Hematopoietic multipotent progenitor cell treated with erythropoietin and hydrocortisone succinate and interleukin-3 and kit ligand, for 6 days (in vitro differentiated cells): ENCODE results near the gene S100A3.
"Not testable (repeated sequence)": the region's sequence is repeated elsewhere in the genome, so short reads cannot be mapped to it uniquely, and the experiment has no call there.

Source experiments
- DNase-seq: peaks from one replicate; pipeline ENCODE4 v3.0.0-alpha.2; 2015

Gene S100A3, protein sequence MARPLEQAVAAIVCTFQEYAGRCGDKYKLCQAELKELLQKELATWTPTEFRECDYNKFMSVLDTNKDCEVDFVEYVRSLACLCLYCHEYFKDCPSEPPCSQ

DNA sequence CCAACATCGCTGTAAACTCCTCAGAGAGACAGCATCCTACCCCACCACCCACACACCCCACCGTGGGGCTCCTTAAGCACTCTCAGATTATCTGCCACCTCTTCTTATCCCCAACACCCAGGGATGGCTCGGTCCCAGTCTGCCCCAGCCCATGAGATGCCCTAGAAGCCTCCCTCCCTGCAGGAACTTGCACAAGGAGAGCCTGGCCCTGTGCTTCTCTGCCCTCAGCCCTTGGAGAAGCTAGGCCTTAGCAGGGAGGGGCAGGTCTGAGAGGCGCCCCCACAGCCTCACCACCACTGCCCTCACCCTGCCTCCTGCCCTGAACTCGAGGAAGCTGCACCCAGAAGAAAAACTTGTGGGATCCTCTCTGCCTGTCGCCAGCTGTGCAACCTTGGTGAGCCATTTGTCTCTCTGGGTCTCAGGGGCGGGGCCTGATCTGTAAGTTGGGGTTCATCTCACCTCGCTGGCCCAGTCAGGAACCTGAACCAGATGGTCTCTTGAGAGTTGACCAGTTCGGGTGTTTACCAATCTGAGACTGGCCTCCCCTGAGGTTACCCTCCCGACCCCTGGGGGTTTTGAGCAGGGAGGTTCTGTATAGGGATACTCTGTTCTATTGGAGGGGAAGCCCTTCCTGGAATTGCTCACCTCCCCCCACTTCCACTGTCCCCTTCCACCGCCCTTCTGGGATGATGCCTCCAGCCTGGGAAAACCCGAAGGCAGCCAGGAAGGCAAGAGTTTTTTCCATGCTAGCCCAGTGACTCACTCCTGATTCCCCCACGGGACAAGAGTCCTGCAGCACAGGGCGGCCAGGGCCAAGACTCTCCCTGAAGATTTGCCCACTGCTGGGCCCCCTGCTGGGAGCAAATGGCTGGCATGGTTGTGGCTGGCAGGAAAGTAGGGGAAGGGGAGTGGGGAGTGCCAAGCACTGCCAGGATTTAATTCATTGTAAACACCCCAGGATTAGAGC is at the start of gene S100A3:
TSS of gene S100A3 (minus strand) at position 537 of the 967 bp plus-strand sequence. CDS start 773 bp downstream, outside the sequence.
- DNase-seq = peak; percentile 58

DNA sequence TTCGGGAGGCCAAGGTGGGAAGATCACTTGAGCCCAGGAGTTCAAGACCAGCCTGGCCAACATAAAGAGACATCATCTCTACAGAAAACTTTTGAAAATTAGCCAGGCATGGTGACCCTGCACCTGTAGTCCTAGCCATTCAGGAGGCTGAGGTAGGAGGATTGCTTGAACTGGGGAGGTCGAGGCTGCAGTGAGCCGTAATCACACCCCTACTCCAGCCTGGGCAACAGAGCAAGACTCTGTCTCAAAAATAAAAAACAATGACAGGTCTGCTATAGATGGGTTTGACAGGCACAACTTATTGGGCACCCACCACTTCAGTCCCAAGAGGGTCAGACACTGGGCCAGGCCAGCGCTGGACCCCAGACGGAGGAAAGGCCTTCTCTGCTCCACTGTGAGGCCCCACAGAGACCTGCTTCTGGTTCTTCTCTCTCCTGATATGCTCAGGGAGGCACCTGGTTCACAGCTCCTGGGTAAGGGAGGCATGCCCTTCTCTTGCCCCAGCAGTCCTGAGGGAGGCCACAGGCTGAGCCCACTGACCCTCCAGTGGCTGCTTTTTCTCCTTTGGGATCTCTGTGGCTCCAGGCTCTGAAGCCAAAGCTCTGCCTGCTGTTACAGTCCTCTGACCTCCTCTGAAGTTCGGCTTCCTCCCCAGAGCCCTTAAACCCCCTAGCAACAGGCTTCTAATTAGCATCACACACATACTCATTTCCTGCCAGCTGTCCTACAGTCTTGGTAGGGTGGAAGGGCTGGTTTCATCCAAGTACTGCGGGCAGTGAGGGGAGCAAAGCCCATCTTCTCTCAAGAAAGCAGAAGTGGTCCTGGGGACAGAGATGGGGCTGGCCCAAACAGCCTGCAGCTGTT is 49.5 kb upstream of the S100A3 start:
- peak; percentile 71 for DNase-seq

DNA sequence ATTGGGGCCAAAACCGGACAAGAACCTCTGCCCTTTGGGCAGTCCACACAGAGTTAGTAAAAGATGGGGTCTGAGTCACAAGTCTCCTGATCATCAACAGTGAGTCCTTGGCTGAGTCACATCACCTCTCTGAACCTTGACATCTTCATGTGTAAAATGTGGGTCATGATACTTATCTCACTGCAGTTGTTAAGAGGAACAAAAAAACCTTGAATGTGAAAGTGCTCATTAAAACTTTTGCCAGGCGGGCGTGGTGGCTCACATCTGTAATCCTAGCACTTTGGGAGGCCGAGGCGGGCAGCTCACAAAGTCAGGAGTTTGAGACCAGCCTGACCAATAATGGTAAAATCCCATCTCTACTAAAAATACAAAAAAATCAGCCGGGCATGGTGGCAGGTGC is 48.1 kb upstream of the S100A3 start:
- DNase-seq = peak; percentile 49

DNA sequence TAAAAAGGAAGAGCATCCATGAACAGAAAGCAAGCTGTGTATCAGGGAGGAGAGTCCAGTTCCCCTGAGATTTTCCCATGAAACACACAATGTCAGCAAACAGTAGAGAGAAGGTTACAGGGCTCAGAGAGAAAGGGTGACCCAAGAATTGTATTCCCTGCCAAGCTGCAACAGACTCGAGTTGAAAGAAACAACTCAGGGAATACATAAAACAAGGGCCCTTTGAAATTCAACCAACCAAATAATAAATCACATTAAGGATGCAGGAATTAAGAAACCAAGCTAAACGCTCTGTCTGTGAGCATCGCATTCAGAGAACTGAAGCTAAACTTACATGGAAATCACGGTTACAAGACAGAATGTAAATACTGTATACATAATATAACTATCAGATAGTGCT is 43.7 kb upstream of the S100A3 start:
- DNase-seq = no peak

DNA sequence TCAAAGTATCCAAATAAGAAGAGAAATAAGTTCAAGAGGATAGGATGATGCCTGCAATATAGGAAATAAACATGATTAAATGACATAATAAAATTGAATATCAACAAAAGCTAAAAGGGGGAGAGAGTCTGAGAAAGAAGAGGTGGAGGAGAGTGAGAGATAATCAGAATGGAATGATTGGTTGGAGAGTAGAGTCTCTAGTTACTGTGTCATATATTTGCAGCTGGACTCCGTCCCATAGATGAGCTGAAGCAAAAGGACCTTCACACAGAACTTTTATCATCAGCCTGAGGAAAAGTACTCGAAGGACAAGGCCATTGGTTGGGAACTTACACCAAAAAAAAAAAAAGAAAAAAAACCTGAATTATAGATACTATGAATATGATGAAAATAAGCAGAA is 39.4 kb upstream of the S100A3 start:
- no peak for DNase-seq

DNA sequence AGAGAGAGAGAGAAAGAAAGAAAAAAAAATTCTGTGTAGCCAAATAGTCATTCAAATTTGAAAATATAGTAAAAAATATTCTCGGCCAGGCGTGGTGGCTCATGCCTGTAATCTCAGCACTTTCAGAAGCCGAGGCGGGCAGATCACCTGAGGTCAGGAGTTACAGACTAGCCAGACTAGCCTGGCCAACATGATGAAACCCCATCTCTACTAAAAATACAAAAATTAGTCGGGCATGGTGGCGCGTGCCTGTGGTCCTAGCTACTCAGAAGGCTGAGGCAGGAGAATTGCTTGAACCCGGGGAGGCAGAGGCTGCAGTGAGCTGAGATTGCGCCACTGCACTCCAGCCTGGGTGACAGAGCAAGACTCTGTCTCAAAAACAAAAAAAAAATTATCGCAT is 39.0 kb upstream of the S100A3 start:
- not testable (repeated sequence) for DNase-seq

DNA sequence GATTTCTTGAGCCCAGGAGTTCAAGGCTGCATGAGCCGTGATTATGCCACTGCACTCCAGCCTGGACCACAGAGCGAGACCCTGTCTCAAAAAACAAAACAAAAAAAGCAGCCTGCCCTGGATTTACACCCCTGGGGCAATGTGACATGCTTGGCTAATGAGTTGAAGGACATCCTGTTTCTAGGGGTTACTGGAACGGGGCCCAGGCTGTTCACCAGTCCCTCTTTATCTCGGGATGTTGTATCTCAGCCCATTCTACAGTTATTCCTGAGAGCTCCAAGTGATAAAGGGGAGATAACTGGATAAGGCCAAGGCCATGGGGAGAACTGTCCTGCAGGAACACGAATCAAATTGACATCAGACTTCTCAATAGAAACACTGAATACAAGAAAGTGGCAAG is 38.3 kb upstream of the S100A3 start:
- no peak for DNase-seq

DNA sequence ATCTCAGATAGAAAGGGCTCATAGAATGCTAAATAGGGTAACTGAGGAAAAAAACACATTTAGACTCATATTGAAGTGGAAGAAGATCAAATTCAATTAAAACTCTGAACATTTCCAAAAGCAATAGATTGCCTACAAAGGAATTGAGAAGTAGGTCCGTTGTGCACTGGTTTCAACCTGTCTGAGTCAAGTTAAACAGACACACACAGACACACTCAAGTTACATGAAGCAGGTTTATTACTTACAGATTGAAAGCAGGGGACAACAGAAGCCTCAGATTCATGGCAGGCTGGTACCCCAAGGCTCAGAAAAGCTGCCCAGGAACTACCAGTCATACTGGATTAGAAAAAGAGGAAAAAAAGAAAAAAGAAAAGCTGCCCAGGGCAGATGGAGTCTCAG is 37.3 kb upstream of the S100A3 start:
- DNase-seq = no peak

DNA sequence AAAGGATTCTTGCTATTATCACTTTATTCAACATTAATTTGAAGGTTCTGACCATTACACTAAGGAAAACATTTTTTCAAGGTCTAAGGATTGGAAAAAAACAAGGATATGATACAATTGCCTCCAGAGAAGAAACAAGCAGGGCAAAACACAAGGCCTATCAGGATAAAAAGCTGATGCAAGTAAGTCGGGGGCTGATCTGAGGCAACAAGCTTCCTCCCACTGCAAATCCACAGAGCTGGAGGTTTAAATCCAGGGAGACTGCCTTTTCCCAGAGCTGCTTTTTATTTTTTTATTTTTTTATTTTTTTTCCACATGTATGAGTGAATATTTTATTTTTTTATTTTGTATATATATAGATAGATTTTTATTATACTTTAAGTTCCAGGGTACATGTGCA is 35.9 kb upstream of the S100A3 start:
- no peak for DNase-seq

DNA sequence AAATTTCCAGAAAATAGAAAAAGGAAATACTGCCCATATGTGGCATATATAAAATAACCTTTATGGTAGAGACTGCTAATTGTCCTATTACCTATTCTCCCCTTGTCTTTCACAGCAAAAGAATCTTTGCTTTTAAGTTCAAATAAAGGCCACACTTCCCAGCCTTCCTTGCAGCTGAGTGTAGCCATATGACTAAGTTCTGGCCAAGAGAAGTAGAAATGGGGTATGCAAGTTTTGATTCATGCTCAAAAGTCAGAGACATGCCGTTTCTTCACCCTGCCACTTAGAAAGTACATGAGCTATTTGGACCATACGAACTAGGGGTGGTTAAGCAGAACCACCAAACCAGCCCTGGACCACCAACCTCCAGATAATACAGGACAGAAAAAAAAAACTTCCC is 34.9 kb upstream of the S100A3 start:
- no peak for DNase-seq

DNA sequence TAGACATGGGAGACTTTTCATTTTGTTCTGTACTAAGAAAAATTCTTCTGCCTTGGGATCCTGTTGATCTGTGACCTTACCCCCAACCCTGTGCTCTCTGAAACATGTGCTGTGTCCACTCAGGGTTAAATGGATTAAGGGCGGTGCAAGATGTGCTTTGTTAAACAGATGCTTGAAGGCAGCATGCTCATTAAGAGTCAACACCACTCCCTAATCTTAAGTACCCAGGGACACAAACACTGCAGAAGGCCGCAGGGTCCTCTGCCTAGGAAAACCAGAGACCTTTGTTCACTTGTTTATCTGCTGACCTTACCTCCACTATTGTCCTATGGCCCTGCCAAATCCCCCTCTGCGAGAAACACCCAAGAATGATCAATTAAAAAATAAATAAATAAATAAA is 34.5 kb upstream of the S100A3 start:
- not testable (repeated sequence) for DNase-seq

DNA sequence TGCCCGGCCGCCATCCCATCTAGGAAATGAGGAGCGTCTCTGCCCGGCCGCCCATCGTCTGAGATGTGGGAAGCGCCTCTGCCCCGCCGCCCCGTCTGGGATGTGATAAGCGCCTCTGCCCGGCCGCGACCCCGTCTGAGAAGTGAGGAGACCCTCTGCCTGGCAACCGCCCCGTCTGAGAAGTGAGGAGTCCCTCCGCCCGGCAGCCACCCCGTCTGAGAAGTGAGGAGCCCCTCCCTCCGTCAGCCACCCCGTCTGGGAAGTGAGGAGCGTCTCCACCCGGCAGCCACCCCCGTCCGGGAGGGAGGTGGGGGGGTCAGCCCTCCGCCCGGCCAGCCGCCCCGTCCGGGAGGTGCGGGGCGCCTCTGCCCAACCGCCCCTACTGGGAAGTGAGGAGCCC is 33.8 kb upstream of the S100A3 start:
- not testable (repeated sequence) for DNase-seq

DNA sequence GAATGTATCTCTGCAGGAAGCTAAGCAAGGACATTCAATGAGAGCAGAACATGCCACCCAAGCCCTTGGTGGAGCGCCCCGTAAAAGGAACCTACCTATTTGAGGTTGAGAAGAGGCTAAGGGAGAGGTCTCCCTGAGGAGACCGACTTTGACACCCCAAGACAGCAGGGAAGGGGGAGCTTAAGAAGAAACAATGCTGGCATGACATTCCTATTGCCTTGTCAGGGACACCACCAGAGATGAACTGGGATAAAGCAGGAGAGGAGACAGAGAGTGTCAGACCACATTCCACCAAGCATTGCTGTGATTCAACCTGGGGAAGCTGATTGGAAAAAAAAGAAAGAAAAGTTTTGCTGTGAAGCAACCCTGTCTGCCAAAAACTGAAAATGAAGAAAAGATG is 29.9 kb upstream of the S100A3 start:
- no peak for DNase-seq

DNA sequence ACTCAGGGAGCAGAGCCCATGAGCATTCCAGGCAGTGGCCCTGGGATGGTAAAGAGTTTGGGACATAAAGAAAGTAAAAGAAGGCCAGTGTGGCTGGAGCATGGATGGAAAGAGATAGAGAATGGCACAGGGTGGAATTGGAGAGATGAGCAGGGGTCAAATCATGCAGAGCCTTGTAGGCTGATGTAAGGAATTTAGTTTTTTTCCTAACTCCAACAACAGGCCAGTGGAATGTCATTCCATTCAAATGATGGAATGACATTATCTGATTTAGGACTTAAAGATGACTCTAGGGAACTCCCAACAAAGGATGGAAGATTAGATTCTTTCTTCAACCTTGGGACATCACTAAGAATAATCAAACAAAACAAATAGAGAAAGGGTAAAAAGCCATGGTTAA is 29.4 kb upstream of the S100A3 start:
- no peak for DNase-seq

DNA sequence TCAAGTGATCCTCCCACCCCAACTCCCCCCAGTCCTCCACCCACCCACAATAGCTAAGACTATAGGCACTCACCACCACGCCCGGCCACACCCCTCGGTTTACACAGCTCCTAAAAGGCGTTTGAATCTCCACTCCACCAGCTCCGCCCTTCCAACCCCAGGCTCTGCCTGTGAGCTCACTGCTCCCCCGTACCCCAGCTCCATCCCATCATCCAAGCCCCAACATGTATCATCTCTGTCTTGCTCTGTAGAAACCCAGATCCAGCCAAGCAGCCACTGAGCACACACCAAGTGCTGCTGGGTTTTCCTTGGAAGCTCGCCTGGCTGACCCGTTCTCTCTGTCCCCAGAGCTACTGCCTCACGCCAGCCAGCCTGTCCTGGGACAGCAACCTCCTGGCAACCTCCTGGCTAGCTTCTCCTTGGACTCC is 28.6 kb upstream of the S100A3 start:
- peak; percentile 66 for DNase-seq

DNA sequence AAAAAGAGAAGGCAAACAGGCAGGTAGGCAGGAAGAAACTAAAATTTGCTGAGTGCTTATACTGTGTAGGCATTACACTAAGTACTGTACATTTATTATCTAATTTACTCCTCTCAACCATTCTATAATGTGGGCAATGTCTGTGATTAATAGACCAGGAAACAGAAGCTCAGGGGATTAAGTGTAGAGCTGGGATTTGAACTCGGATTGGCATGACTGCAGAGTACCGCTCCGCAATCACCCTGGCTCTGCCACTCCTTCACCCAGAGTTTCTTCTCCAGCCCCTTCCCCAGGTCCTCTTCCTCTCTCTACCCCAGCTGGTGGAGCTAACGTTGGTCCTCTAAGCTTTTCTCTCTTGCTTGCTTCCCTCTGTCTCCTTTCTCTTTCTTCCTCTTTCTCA is 28.1 kb upstream of the S100A3 start:
- DNase-seq = no peak

DNA sequence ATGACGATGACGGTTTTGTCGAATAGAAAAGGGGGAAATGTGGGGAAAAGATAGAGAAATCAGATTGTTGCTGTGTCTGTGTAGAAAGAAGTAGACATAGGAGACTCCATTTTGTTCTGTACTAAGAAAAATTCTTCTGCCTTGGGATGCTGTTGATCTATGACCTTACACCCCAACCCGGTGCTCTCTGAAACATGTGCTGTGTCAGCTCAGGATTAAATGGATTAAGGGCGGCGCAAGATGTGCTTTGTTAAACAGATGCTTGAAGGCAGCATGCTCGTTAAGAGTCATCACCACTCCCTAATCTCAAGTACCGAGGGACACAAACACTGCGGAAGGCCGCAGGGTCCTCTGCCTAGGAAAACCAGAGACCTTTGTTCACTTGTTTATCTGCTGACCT is 26.4 kb upstream of the S100A3 start:
- DNase-seq = not testable (repeated sequence)

DNA sequence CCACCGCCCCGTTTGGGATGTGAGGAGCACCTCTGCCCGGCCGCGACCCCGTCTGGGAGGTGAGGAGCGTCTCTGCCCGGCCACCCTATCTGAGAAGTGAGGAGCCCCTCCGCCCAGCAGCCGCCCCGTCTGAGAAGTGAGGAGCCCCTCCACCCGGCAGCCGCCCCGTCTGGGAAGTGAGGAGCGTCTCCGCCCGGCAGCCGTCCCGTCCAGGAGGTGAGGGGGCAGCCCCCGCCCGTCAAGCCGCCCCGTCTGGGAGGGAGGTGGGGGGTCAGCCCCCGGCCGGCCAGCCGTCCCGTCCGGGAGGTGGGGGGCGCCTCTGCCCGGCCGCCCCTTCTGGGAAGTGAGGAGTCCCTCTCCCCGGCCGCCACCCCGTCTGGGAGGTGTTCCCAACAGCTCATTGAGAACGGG is 26.0 kb upstream of the S100A3 start:
- DNase-seq = not testable (repeated sequence)

DNA sequence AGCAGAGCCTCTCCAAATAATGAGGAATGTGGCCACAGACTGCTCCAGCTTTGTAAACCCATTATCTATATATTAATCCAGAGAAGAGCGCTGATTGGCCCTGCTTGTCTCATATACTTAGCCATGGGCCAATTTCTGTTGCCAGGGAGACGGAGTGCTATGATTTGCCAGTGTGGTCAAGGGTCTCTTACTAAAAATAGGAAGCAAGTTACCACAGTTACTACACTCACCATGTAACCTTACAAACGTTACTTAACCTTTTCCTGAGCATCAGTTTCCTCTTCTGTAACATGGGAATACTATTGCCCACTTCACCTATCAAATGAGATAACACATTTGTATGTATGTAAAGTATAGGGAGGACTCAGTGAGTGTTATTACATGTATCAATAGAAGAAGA is 24.3 kb upstream of the S100A3 start:
- DNase-seq = no peak

DNA sequence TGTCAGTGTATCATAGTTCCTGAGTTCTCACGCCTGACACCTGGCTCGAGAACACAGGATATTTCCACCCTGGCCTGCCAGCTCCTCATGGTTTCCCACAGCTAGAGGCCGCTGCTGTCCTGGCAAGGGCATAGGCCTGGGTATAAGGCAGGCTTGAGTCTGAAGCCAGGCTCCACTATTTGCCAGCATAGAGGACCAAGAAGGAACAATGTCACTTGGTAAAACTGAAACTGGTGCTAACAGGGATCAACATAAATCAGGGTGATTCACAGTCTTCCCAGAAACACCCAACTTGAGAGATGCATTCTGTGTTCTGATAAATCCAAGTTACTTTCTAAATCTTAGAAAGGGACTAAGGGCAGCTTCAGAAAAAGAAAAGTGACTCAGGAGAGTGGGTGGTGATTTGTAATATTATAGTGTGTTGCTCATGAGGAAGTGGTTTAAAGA is 23.5 kb upstream of the S100A3 start:
- DNase-seq = peak; percentile 87

DNA sequence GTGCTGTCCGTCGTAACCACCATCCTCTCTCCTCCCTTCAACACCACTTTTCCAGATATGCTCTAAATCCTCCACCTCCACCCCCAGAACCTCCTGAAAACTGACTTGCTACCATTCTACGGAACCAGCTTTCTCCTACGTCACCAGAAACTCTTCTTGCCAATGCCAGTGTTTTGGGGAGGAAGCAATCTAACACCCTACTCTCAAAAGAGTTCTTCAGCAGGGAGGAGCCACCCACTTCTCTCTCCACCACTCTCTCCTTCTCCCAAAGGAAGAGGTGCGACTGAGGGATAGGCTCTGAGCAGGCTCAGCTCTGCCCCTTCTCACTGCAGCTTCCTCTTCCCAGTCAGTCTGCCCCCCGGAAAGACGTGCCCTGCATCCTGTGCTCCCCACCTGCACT is 22.6 kb upstream of the S100A3 start:
- no peak for DNase-seq

DNA sequence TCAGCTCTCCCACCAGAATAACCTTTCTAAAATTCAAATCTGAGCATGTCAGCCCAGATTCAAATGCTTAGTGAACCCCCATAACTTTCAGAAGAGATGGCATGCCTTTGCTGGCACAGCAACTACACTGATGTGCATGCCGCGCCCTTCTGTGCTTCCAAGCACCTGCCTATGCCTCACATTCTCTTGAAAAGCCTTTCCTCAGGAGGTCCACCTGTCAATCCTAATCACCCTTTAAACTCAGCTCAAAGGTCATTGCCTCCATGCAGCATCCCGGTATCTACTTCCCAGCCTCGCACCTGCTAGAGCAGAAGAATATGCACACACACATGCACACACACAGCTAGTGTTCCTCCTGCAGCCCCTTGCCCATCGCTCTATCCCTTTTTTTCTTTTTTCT is 21.8 kb upstream of the S100A3 start:
- no peak for DNase-seq

DNA sequence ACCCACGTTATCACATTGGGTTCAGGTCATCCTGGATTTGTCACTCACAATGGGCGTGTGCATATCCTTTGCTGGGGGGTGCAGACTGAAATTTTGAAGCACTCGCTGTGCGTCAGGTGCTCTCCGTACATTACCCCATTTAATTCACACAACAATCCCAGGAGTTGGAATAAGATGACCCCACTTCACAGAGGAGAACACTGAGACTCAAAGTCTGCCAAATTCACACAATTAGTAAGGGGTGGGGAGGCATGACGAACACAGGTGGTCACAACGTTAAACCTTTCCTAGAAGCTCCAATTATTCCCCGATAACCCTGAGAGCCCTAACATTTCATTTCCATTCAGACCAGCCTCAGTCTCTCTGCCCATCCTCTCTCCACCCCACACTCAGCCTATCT is 20.4 kb upstream of the S100A3 start:
- no peak for DNase-seq
